Gastroesophageal sphincter (tissue), 3 donors: ENCODE results near the gene ATAD5.

Experiments used
- EP300 ChIP-seq: sonication (generic); formaldehyde crosslinking; IDR thresholded peaks from one replicate; pipeline ENCODE4 v1.6.1; 2017; ENCODE audit warnings: antibody characterized with exemption, mild to moderate bottlenecking
- POLR2A ChIP-seq, 2 donors: fragments of 450-650 bp; IDR thresholded peaks; one replicate each; pipeline ENCODE4 v1.6.1; 2017; ENCODE audit warnings: antibody characterized with exemption in 2 of 2, mild to moderate bottlenecking in 2 of 2, moderate library complexity in 1 of 2
- TF ChIP-seq, protein P1 (sequence below), 4 experiments: fragments of 200-600 bp in 2 of 4; fragments of 450-650 bp in 2 of 4; sonication (generic) in 1 of 4; IDR thresholded peaks; one replicate each; pipeline ENCODE4 v1.5.1; 2017 to 2019; ENCODE audit warnings: antibody characterized with exemption in 4 of 4, mild to moderate bottlenecking in 2 of 4, moderate library complexity in 2 of 4

DNA sequence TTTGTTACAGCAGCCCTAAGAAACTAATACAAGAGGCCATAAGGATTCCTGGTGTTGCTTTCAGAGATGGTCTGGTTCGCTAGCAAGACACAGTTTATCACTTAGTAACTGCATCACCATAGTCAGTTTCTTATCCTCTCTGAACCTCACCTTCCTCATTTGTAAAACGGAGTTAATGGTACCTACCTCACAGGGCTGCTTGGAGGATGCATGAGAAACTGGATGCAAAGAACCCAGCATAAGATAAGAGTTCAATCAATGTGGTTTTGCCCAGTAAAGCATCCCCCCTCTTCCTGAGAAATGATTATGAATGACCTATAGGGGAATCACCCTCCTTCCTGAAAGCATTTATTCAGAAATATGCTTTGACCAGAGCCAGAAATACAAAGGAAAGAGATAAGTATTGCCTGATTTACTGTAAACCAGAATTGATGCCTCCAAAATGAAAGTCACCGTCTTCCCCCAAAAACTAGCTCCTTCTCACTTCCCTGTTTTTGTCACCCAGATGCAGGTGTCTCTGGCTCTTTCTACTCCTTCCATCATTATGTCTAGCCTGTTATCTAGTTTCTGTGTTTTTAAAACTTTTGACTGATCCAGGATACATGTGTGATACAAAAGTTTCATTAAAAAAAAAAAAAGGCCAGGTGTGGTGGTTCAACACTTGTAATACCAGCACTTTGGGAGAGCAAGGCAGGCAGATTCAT lies 77.1 kb downstream of the ATAD5 start:
- TF ChIP-seq, protein P1, sequence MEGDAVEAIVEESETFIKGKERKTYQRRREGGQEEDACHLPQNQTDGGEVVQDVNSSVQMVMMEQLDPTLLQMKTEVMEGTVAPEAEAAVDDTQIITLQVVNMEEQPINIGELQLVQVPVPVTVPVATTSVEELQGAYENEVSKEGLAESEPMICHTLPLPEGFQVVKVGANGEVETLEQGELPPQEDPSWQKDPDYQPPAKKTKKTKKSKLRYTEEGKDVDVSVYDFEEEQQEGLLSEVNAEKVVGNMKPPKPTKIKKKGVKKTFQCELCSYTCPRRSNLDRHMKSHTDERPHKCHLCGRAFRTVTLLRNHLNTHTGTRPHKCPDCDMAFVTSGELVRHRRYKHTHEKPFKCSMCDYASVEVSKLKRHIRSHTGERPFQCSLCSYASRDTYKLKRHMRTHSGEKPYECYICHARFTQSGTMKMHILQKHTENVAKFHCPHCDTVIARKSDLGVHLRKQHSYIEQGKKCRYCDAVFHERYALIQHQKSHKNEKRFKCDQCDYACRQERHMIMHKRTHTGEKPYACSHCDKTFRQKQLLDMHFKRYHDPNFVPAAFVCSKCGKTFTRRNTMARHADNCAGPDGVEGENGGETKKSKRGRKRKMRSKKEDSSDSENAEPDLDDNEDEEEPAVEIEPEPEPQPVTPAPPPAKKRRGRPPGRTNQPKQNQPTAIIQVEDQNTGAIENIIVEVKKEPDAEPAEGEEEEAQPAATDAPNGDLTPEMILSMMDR (IDR thresholded peaks at IDR 0.05): no peak
- TF ChIP-seq POLR2A (IDR thresholded peaks at IDR 0.05) (no peak), EP300 (no peak)
